ENCODE results near the gene JAZF1.

DNA sequence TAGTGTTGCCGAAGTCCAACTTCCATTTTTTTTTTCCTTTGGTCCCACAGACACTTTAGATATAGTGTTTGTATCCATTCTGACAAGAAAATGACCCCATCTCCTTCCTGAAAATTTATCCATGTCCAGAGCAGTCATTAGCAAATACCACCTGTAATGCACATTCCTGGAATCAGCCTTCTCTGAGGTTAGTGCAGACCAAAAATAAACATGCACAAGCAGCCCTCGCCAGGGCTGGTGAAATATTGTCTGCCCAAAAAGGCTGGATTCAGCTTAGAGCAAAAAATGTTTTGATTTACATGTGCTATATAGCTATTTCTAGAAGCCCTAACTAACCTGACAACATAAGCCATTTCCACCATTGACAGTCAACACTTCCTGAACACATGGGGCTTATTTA lies 294.9 kb downstream of the JAZF1 start:
- TF ChIP-seq CTCF (IDR thresholded peaks at IDR 0.05) (no peak), POLR2AphosphoS5 (IDR thresholded peaks at IDR 0.05) (no peak), POLR2A (IDR thresholded peaks at IDR 0.05; ENCODE audit: low read depth) (no peak), EP300 (IDR thresholded peaks at IDR 0.05) (no peak)
